K562 (cell line): Measurements from ENCODE around the gene MVP. TPM values are rescaled to one million over a fixed set of nuclear protein-coding genes. Genes with fewer than 3 reads are reported as not detected.
A peak's percentile ranks its signal among the peaks of the same experiment; 100 is the strongest.

Experiments
- ARNT ChIP-seq, 2 experiments: fragments of 450-650 bp; IDR thresholded peaks; 2 replicates each; pipeline ENCODE4 v1.6.1; 2016; ENCODE audit warnings: mild to moderate bottlenecking in 1 of 2
- CBFB ChIP-seq: sonication (generic); formaldehyde crosslinking; IDR thresholded peaks from 2 replicates; pipeline ENCODE4 v1.4.0; 2020; ENCODE audit warnings: mild to moderate bottlenecking, missing genetic modification reagents
- FOS ChIP-seq: IDR thresholded peaks from 3 replicates; pipeline ENCODE4 v1.6.1; 2011; ENCODE audit not compliant: insufficient read length; ENCODE audit errors: extremely low read depth
- FOXK1 ChIP-seq: sonication (generic); formaldehyde crosslinking; IDR thresholded peaks from 2 replicates; pipeline ENCODE4 v1.8.0; 2022; ENCODE audit warnings: missing genetic modification reagents, mild to moderate bottlenecking, borderline replicate concordance
- FUS ChIP-seq: fragments of 200-400 bp; formaldehyde crosslinking; optimal IDR thresholded peaks from 2 replicates; pipeline ENCODE3; 2017; ENCODE audit warnings: low read depth, low read length
- KDM1A ChIP-seq, 2 experiments: fragments of 450-650 bp; IDR thresholded peaks; 2 replicates each; pipeline ENCODE4 v1.6.1; 2016; ENCODE audit warnings: mild to moderate bottlenecking in 2 of 2
- MEF2D ChIP-seq: conservative IDR thresholded peaks from 2 replicates; pipeline ENCODE4 v1.6.1; 2016; ENCODE audit warnings: low read depth, missing genetic modification characterization, missing compliant biosample characterization
- POLR2G ChIP-seq: fragments of 200-400 bp; formaldehyde crosslinking; IDR thresholded peaks from 2 replicates; pipeline ENCODE4 v1.6.1; 2017; ENCODE audit warnings: low read depth, mild to moderate bottlenecking, antibody characterized with exemption, low read length, moderate library complexity
- SMARCA5 ChIP-seq: fragments of 450-650 bp; IDR thresholded peaks from 2 replicates; pipeline ENCODE4 v1.6.1; 2016
- TCF7L2 ChIP-seq: fragments of 150-350 bp; IDR thresholded peaks from 2 replicates; pipeline ENCODE4 v1.6.1; 2016; ENCODE audit warnings: low read depth, mild to moderate bottlenecking, low read length, moderate library complexity
- THRAP3 ChIP-seq: fragments of 450-650 bp; IDR thresholded peaks from 2 replicates; pipeline ENCODE4 v1.6.1; 2016; ENCODE audit warnings: mild to moderate bottlenecking, inconsistent platforms, borderline replicate concordance
- WHSC1 ChIP-seq: IDR thresholded peaks from one replicate; pipeline ENCODE4 v1.6.1; 2012; ENCODE audit warnings: low read length, control low read depth, inconsistent platforms
- ZFX ChIP-seq: sonication (generic); formaldehyde crosslinking; IDR thresholded peaks from 2 replicates; pipeline ENCODE4 v1.8.0; 2022; ENCODE audit warnings: mild to moderate bottlenecking, missing genetic modification reagents, moderate library complexity
- ZNF143 ChIP-seq: sonication (generic); formaldehyde crosslinking; IDR thresholded peaks from 2 replicates; pipeline ENCODE4 v1.9.0; 2022; ENCODE audit warnings: mild to moderate bottlenecking, missing genetic modification reagents
- ZNF507 ChIP-seq: conservative IDR thresholded peaks from 2 replicates; pipeline ENCODE4 v1.6.1; 2017; ENCODE audit warnings: missing genetic modification characterization, missing compliant biosample characterization
- ZNF830 ChIP-seq: fragments of 250-450 bp; sonication (Bioruptor Pico); IDR thresholded peaks from 2 replicates; pipeline ENCODE4 v1.5.0; 2021; ENCODE audit warnings: mild to moderate bottlenecking
- polyA plus RNA-seq, 8 experiments: library from polyadenylated mRNA; depleted of rRNA in 4 of 8; stranded (reverse) in 5 of 8; unstranded in 3 of 8; fragments of >200 nt; fragmentation: Nextera tagmentation in 2 of 8; fragmentation: Illumina TruSeq in 1 of 8; extraction: Ambion mirVana in 2 of 8; extraction: Trizol in 1 of 8; gene quantifications; 2 replicates each; pipeline versions ENCODE4 v1.2.1 to v1.2.3, GENCODE V29; 2011 to 2014; ENCODE audit warnings: inconsistent platforms in 1 of 8, missing spikeins in 1 of 8
- total RNA-seq, 7 experiments: library from RNA; depleted of rRNA in 6 of 7; stranded (reverse); fragments of >200 nt in 6 of 7; fragmentation: Illumina TruSeq in 2 of 7; extraction: Trizol in 2 of 7; gene quantifications; 2 replicates each; pipeline versions ENCODE4 v1.2.1 to v1.2.3, GENCODE V29; 2011 to 2021; ENCODE audit warnings: low replicate concordance in 1 of 7
- TF ChIP-seq, protein P1 (sequence below): fragments of 250-450 bp; sonication (Bioruptor Pico); IDR thresholded peaks from 2 replicates; pipeline ENCODE4 v1.4.0; 2020; ENCODE audit warnings: mild to moderate bottlenecking, moderate library complexity, borderline replicate concordance
- TF ChIP-seq, protein P2 (sequence below), 2 experiments: IDR thresholded peaks; 2 replicates each; pipeline ENCODE4 v1.6.1; 2011; ENCODE audit warnings: borderline replicate concordance in 1 of 2, control low read depth in 1 of 2, low read depth in 1 of 2, low read length in 1 of 2, mild to moderate bottlenecking in 1 of 2, mixed read lengths in 1 of 2, moderate library complexity in 1 of 2; ENCODE audit not compliant: insufficient read depth in 1 of 2, insufficient read length in 1 of 2, poor library complexity in 1 of 2, severe bottlenecking in 1 of 2; ENCODE audit errors: extremely low read depth in 1 of 2
- TF ChIP-seq, protein P3 (sequence below): fragments of 450-650 bp; formaldehyde crosslinking; conservative IDR thresholded peaks from 2 replicates; pipeline ENCODE4 v1.4.0; 2022; ENCODE audit warnings: mild to moderate bottlenecking, missing genetic modification characterization
- TF ChIP-seq, protein P4 (sequence below), 2 experiments: fragments of 150-350 bp in 1 of 2; IDR thresholded peaks; 2 replicates each; pipeline ENCODE4 v1.6.1; 2012 to 2016; ENCODE audit warnings: low read depth in 2 of 2, low read length in 2 of 2, mild to moderate bottlenecking in 1 of 2, moderate library complexity in 1 of 2

The MVP gene
- total and polyA plus RNA-seq, 9 of the 15 experiments (the other 6 are each of a cell fraction or from before 2014, with no cell fraction given), result 0.39 to 1.9 (median 0.76) TPM; not detected in 2

DNA sequence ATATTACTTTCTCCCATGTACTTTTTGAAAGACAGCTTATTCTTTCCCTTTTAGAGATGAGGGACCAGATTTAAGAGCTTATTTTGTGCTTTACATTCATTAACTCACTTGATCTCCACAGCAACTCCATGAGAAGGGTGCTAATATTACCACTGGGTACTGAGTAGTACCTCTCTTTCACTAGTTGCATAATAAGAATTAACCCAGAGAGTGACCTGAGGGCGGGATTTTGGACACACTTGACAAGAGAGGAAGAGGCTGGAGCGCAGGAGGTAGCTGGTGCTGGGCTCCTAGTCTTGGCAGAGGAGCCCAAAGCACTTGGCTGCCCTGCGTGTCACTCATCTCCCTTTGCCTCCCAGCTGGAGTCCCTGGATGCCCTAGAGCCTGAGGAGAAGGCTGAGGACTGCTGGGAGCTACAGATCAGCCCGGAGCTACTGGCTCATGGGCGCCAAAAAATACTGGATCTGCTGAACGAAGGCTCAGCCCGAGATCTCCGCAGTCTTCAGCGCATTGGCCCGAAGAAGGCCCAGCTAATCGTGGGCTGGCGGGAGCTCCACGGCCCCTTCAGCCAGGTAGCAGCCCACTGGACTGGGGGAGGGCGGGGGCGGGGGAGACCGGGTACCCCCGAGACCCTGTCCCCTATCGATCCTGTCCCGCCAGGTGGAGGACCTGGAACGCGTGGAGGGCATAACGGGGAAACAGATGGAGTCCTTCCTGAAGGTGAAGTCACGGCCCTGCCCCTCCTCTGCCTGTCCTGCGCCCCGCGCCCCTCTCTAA lies 15.6 kb upstream of the MVP start (continued):
- TF ChIP-seq, protein P1, sequence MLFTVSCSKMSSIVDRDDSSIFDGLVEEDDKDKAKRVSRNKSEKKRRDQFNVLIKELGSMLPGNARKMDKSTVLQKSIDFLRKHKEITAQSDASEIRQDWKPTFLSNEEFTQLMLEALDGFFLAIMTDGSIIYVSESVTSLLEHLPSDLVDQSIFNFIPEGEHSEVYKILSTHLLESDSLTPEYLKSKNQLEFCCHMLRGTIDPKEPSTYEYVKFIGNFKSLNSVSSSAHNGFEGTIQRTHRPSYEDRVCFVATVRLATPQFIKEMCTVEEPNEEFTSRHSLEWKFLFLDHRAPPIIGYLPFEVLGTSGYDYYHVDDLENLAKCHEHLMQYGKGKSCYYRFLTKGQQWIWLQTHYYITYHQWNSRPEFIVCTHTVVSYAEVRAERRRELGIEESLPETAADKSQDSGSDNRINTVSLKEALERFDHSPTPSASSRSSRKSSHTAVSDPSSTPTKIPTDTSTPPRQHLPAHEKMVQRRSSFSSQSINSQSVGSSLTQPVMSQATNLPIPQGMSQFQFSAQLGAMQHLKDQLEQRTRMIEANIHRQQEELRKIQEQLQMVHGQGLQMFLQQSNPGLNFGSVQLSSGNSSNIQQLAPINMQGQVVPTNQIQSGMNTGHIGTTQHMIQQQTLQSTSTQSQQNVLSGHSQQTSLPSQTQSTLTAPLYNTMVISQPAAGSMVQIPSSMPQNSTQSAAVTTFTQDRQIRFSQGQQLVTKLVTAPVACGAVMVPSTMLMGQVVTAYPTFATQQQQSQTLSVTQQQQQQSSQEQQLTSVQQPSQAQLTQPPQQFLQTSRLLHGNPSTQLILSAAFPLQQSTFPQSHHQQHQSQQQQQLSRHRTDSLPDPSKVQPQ (CRISPR knock-in tag), result no peak
- TF ChIP-seq FOS (no peak), CBFB (CRISPR knock-in tag) (no peak), POLR2G (no peak), ARNT (IDR thresholded peaks at IDR 0.05) (no peak), WHSC1 (no peak), FOXK1 (CRISPR knock-in tag) (no peak), ZNF143 (CRISPR knock-in tag) (no peak), KDM1A (IDR thresholded peaks at IDR 0.05) (no peak), SMARCA5 (no peak), ZNF830 (CRISPR knock-in tag) (no peak), TCF7L2 (no peak), FUS (no peak), MEF2D (no peak), THRAP3 (no peak), ZNF507 (tag) (no peak), ZFX (CRISPR knock-in tag) (no peak)
- TF ChIP-seq, protein P2, sequence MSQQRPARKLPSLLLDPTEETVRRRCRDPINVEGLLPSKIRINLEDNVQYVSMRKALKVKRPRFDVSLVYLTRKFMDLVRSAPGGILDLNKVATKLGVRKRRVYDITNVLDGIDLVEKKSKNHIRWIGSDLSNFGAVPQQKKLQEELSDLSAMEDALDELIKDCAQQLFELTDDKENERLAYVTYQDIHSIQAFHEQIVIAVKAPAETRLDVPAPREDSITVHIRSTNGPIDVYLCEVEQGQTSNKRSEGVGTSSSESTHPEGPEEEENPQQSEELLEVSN (IDR thresholded peaks at IDR 0.05; ENCODE audit: borderline replicate concordance in 1 of 2, extremely low read depth in 1 of 2, insufficient read depth in 1 of 2, insufficient read length in 1 of 2, low read depth in 1 of 2, low read length in 1 of 2, poor library complexity in 1 of 2, severe bottlenecking in 1 of 2), result peak in 1 of 2 experiments; percentile 40
- TF ChIP-seq, protein P3, sequence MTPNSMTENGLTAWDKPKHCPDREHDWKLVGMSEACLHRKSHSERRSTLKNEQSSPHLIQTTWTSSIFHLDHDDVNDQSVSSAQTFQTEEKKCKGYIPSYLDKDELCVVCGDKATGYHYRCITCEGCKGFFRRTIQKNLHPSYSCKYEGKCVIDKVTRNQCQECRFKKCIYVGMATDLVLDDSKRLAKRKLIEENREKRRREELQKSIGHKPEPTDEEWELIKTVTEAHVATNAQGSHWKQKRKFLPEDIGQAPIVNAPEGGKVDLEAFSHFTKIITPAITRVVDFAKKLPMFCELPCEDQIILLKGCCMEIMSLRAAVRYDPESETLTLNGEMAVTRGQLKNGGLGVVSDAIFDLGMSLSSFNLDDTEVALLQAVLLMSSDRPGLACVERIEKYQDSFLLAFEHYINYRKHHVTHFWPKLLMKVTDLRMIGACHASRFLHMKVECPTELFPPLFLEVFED (CRISPR knock-in tag), result no peak
- TF ChIP-seq, protein P4, sequence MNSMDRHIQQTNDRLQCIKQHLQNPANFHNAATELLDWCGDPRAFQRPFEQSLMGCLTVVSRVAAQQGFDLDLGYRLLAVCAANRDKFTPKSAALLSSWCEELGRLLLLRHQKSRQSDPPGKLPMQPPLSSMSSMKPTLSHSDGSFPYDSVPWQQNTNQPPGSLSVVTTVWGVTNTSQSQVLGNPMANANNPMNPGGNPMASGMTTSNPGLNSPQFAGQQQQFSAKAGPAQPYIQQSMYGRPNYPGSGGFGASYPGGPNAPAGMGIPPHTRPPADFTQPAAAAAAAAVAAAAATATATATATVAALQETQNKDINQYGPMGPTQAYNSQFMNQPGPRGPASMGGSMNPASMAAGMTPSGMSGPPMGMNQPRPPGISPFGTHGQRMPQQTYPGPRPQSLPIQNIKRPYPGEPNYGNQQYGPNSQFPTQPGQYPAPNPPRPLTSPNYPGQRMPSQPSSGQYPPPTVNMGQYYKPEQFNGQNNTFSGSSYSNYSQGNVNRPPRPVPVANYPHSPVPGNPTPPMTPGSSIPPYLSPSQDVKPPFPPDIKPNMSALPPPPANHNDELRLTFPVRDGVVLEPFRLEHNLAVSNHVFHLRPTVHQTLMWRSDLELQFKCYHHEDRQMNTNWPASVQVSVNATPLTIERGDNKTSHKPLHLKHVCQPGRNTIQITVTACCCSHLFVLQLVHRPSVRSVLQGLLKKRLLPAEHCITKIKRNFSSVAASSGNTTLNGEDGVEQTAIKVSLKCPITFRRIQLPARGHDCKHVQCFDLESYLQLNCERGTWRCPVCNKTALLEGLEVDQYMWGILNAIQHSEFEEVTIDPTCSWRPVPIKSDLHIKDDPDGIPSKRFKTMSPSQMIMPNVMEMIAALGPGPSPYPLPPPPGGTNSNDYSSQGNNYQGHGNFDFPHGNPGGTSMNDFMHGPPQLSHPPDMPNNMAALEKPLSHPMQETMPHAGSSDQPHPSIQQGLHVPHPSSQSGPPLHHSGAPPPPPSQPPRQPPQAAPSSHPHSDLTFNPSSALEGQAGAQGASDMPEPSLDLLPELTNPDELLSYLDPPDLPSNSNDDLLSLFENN (IDR thresholded peaks at IDR 0.05; ENCODE audit: low read depth in 2 of 2, low read length in 2 of 2), result no peak
